Measurements from ENCODE around the gene NEUROG1.

Gene NEUROG1

GRCh38 chr5:135521964-135522363 lies 13.8 kb downstream of the NEUROG1 start:
- TF ChIP-seq CTCF (IDR thresholded peaks at IDR 0.05; ENCODE audit: low read depth, low read length): no peak
- no peak for DNase-seq (ENCODE audit: extremely low read depth, low read depth)

DNA sequence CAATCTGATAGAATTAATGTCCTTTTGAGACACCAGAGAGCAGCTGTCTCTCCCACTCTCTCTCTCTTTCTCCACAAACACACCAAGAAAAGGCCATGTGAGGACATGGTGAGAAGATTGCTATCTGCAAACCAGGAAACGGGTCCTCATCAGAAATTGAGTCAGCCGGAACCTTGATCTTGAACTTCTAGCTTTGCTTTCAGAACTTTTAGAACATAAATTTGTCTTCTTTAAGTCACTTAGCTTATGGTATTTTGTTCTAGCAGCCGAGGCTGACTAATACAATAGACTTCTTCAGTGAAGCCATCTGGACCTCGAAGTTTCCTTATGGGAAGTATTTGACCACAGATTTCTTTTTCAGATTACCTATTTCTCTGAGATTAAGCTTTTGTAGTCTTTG lies 18.1 kb downstream of the NEUROG1 start:
- DNase-seq (ENCODE audit: extremely low read depth, low read depth): no peak
- no peak for TF ChIP-seq CTCF (IDR thresholded peaks at IDR 0.05; ENCODE audit: low read depth, low read length)

- no peak for DNase-seq (ENCODE audit: extremely low read depth, low read depth)
- no peak for TF ChIP-seq CTCF (IDR thresholded peaks at IDR 0.05; ENCODE audit: low read depth, low read length)
These were observed 21.6 kb downstream of the NEUROG1 start for GRCh38 chr5:135514116-135514515.

- no peak for DNase-seq (ENCODE audit: extremely low read depth, low read depth)
- no peak for TF ChIP-seq CTCF (IDR thresholded peaks at IDR 0.05; ENCODE audit: low read depth, low read length)
These were observed 23.8 kb downstream of the NEUROG1 start for GRCh38 chr5:135511761-135512575.

GRCh38 chr5:135509995-135510394 lies 25.8 kb downstream of the NEUROG1 start:
- no peak for TF ChIP-seq CTCF (IDR thresholded peaks at IDR 0.05; ENCODE audit: low read depth, low read length)
- DNase-seq (ENCODE audit: extremely low read depth, low read depth): no peak

DNA sequence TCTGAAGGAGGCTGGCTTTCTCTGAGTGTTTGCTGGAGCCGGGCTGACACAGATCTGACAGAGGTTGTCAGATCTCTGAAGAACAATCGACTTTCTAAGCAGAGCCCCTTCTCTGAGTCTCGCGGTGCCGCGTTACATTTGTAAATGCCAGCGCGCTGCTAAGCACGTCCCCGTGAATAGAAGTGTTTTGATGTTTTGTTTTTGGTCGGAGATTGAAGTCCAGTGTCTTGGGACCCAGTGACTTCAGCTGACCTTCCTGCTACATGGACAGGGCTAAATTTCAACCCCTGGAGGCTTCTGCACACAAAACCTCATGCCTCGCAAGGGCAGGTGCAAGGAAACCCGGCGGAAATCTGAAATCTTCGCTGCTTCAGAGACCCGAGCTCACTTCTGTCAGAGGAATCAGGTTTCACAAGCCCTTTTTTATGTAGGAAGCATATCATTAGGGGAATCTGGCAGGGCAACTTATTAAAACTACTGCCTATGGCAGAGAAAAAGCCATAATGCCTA lies 27.2 kb downstream of the NEUROG1 start:
- TF ChIP-seq CTCF (IDR thresholded peaks at IDR 0.05; ENCODE audit: low read depth, low read length): no peak
- DNase-seq (ENCODE audit: extremely low read depth, low read depth): no peak

- no peak for DNase-seq (ENCODE audit: extremely low read depth, low read depth)
- TF ChIP-seq CTCF (IDR thresholded peaks at IDR 0.05; ENCODE audit: low read depth, low read length): no peak
These were observed 29.8 kb downstream of the NEUROG1 start for GRCh38 chr5:135505973-135506372.
